OCI-LY7 (cell line): ENCODE measurements around the gene FAM114A1.

Experiments used
- CTCF ChIP-seq: fragments of 200-600 bp; sonication (generic); conservative IDR thresholded peaks from 2 replicates; pipeline ENCODE4 v1.5.1; 2014; ENCODE audit warnings: mild to moderate bottlenecking, antibody characterized with exemption, low read length, moderate library complexity, mixed read lengths
- EZH2phosphoT487 ChIP-seq: fragments of 200-600 bp; sonication (generic); IDR thresholded peaks from 2 replicates; pipeline ENCODE4 v1.6.1; 2018; ENCODE audit warnings: low read depth, borderline replicate concordance, mild to moderate bottlenecking, mixed run types, antibody characterized with exemption, low read length, moderate library complexity, mixed read lengths

- TF ChIP-seq CTCF (no peak), EZH2phosphoT487 (no peak)
Observed at GRCh38 chr4:38980903-38981676, 113.5 kb downstream of the FAM114A1 start.
